ENCODE results near the gene QPCTL.

GRCh38 chr19:45705710-45706415, 13.4 kb downstream of the QPCTL start:
- TF ChIP-seq CTCF (conservative IDR thresholded peaks at IDR 0.05 in 1 of 2, IDR thresholded peaks at IDR 0.05 in 1 of 2; ENCODE audit: extremely low read depth in 1 of 2, insufficient read depth in 1 of 2, low read depth in 1 of 2, low read length in 2 of 2) (no peak), EZH2 (IDR thresholded peaks at IDR 0.05; ENCODE audit: borderline replicate concordance, low read length) (no peak)
